Activated CD4-positive, alpha-beta T cell treated with anti-CD3 and anti-CD28 coated beads for 1 hour (primary cell): ENCODE data around the gene SAE1.

Experiments
- DNase-seq: peaks from one replicate; pipeline ENCODE4 v3.0.0-alpha.2; 2020

The SAE1 gene

DNA sequence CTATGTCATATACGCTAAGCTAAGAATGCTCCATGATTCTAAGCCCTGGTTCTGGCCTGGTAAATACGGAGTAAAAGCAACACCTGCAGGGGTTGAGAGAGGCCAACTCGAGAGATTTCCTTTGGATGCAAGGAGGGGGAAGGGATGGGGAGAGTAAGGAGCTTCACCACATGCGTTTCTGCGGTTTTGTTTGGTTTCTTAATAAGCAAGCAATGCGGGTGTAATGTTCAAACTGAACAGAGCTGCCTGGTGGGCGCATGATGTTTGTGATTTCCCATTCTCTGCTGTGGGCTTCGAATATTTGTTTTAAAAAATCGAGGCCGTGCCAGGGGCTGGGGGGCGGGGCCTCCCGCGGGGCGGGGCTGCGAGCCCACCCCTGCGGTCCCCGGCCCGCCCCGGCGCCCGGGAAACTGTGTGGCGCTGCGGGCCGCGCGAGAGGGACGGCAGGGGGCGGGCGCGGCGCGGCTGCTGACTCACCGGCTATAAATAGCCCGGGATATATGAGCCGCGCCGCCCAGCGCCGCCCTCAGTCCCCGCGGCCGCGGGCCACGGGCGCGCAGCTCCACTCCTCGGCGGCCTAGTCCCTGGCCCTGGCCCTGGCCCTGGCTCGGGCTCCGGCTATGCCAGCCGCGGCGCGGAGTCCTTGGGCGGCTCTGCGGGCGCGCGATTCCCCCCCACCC, 95.3 kb downstream of the SAE1 start:
- DNase-seq = peak; percentile 86

DNA sequence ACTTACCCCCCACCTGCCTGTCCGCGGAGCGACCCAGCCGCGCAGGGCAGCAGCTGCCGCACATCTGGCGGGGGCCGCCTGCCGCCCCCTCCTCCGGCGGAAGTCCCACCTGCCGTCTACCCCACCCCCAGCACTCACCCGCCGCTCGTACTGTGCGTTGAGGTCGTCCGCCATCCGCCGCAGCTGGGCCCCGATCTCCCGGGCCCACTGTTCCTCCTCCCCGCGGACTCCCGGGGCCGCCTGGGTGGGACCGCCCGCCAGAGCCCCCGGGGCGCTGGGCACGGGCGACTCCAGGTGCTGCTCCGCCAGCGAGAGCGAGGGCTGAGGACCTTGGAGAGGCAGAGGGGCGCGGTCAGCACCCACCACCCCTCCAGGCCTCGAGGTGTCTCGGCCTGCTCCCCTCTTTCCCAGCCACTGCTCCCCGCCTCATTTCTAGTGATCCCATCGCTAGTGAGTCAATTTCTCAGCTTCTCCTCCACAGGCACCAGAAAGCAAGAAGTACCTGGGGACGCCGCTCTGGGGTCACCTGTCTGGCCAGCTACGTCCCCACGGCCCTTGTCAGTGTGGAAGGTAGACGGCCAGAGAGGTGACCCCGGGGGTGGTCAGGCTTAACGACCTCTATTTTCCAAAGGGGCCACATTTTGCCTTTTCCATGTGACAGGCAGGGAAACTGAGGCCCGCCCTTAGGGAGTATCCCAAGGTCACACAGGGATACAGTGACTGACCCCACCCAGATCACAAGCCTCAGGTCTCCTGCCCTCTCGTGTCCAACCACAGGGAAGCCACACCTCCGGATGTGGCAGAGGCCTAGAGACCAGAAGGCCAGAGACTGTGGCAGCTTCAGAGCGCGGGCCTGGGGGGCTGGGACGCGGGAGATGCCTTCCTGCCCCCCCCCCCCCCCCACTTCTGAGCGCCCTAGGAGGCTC, 96.1 kb downstream of the SAE1 start:
- peak; percentile 29 for DNase-seq

DNA sequence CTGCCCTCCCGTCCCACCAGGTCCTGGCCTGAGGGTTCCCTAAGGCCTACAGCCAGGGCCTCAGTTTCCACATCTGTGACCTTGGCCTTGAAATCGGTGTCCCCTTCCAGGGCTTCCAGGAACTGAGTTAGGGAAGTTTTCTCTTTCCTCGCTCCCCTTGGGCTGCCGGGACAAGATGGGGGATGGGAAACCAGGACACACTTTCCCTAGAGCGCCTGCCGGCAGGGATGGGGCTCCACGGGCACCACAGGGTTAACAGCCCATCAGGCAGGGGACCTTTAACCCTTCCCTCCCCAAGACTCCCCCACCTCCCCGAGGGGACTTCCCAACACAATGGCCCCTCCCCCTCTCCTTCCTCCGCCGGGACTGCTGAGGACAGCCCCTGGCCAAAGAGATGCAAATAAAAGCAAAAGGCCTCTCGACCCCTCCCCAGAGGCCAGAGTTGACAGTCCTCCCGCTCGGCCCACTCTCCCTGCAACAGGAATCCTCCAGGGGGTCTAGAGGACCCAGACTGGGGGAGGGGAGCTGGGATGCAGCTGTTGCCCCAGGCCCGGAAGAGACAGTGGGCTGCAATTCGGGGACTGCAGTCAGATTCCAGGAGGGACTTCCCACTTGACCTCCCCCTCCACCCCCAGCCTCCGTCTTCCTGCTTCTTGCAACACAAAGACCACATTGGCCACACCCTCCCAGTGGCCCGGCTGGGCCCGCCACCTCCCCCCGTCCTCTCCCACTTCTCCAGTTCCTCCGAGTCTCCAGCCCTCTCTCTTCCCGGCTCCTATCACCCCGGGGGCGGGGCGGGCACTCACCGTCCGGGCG, 96.9 kb downstream of the SAE1 start:
- peak; percentile 19 for DNase-seq

DNA sequence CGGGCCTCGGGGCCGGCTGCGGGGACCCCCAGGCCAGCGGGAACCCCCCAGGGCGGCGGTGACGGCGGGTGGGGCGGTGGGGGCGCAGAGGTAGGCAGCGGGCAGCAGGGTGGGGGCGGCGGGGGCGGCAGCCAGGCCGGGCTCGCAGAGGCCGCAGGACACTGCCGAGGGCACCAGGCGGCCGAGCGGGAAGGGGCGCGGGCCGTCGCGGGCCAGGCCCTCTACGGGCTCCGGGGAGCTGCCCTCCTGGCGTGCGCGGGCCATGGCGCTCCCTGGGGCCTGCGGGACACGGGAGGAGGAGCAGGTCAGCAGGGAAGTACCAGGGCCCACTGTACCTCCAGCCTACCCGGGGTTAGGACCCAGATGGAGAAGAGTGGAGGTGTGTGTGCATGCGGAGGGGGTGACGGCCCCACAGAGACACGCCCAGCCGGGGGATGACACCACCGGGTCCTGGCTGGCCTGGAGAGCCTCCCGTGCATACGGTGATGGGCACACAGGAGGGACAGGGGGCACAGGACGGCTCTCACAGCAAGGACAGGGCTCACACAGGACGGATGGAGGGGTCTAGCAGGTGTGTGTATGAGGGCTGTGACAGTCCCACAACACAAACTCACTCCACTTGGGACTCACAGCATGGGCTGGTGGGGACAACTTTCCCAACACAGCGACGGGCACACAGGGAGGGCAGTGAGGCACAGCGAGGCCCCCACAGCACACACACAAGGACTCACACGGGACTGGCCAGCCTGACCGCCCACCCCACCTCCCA, 97.7 kb downstream of the SAE1 start:
- peak; percentile 19 for DNase-seq

DNA sequence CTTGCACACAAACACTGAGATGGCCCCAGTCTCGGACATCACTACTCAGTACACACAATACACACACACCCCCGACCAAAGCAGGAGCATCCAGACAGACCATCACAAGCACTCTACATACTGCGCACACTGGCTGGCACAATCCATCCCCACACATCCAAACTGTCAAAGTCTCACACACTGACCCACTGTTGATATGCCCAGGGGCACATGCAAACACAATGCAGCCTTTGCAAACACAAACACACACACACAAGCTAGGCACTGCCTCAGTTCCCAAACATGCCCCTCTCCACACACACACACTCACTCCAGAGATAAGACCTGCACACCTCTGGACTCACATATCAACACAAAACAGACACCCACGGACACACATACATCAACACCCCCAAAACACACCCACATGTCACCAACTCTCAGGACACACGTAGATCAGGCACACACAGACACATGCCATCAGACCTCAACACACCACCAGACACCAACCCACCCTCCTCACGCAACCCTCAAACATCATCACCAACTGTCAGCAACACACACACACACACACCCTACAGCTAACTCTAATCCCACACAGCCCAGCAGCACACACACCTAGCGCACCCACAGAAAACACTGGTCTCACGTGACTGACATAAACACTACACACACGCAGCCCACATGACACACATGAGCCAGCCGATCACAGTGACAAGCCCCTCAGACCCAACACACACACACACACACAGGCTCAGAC, 98.5 kb downstream of the SAE1 start:
- peak; percentile 20 for DNase-seq

DNA sequence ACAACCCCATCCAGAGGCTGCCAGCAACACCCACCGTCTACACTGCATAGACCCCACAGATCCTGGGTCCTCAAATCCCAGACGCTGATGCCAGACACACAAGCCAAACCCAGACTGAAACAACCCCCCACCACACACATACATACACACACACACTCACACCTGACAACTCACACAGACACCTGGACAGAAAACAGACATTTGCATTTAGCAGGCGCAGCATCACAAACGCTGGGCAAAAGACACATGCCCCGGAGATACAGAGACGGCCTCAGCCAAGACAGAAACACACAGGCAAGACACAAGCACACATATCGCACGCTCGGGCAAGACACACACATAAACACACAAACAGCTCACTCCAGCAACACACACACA, 99.0 kb downstream of the SAE1 start:
- DNase-seq = no peak

DNA sequence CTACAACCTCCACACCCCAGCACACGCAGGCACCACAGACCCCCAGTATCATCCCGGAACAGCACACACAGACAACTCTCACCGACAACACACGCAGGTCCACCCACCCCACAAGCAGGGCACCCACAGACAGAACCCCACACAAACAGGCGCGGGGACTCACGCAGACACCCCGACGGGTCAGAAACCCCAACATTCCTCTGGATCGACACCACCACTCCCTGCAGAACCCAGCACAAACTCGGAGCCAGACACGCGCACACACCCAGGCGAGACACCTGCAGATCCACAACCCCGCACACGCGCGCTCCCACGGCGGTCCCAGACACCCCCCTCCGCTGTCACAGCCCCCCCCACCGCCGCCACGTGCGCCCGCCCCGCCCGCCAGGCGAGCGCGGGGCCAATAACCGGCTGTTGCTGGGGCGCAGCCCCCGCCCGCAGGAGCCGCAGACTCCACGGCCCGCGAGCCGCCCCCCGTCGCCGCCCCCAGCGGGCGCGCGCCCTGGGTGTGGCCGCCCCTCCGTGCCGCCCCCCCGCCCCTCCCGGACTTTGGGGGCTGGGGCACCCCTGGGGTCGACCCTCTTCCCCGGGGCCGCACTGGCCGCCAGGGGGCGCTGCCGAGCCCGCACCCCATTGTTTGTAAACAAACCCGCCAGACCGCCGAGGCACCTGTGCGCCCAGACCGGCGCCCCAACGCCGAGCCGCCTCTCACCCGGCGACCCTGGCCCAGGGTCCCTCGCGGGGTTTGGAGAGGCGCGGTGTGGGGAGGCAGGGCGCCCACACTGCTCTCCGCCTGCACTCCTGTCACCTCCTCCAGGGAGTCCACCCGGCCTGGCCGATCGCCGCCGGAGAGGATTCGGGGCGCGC, 99.7 kb downstream of the SAE1 start:
- DNase-seq = peak; percentile 71

DNA sequence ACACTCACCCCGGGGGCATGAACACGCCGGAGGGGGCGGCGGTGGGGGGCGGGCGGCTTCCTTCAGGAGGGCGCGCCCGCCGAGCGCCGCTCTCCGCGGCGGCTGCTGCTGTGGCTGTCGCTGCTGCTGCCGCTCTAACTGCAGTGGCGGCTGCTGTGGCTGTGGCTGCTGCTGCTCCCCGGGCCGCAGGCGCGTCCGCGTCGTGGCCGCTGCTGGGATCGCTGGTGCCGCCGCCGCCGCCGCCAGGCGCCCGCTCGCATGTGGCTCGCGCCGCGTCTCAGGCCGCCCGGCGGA, 100.2 kb downstream of the SAE1 start, which contains the start of gene BBC3:
BBC3 (minus strand) TSS at position 279 of the 294 bp plus-strand sequence. CDS start 2,768 bp downstream, outside the sequence.
- DNase-seq = no peak

DNA sequence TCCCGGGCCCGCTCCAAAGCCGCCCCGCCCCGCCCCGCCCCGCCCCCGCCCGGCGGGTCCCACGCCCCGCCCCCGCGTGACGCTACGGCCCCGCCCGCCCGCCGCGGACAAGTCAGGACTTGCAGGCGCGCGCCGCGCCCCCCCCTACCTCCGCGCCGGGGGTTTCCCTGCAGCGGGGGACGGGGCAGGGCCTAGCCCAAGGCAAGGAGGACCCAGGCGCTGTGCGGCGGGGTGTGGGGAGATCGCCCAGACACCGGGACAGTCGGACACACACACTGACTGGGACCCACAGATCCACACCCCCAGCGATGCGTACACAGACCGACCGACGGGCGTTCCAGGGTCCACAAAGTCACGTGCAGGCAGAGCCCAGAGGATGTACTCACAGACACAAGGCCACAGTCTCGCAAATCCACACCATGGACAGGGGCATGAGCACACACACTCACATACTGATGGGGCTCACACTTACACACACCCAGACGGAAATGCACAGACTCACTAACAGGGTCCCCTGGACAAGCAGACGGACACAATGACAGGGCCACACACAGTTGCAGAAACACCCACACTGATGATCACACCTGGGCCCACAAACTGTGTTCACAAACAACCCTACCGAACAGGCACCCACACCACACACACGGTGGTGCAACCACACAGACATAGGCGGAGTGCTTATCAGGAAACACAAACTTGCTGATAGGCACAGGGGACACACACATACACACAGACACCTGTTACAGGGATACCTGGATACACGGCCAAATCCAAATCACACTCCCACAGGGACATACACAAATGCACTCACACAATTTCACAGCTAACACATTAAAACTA, 100.8 kb downstream of the SAE1 start:
- peak; percentile 88 for DNase-seq

DNA sequence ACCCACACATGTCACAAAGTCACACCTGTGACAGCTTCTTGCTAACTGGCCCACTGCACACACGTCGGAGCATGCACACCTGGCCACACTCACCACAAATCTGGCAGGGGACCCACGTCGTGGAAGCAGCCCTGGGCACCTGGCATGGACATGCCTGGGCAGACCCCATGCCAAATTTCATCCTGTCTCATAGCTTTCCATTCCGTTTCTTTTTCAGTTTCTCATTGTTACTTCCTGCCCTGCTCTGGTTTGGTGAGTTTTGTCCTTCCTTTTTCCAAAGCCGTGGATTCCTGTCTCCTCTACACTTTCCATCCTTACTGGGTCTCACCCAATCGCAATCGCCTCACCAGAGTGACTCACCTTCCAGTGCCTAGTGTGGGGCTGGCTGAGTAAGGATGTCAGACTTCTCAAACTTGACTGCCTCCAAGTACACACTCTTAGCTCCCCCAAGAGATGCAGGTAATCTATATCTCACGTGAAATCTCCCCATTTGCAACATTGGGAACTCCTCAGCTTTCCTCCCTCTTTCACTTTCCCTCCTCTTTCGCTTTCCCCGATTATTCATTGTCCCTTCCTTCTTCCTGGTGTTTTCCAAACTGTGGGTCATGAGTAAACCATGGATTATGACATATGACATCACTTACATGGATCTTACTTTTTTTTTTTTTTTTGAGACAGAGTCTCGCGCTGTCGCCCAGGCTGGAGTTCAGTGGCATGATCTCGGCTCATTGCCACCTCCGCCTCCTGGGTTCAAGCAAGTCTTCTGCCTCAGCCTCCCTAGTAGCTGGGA, 102.0 kb downstream of the SAE1 start:
- DNase-seq = no peak

DNA sequence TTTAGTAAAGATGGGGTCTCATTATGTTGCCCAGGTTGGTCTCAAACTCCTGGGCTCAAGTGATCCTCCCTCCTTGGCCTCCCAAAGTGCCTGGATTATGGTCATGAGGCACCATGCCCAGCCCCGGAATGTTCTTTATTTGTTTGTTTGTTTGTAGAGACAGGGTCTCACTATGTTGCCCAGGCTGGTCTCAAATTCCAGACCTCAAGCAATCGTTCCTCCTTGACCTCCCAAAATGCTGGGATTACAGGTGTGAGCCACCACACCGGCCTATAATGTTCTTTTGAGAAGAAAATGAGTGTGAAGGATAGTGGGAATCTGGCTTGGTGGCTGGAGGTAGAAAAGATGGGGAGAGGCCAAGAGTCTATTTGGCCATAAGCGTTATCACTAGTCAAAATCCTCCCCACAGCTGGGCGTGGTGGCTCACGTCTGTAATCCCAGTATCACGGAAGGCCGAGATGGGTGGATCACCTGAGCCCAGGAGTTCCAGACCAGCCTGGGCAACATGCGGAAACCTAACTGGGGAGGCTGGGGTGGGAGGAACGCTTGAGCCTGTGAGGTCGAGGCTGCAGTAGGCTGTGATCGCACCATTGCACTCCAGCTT, 105.5 kb downstream of the SAE1 start:
- DNase-seq = no peak

DNA sequence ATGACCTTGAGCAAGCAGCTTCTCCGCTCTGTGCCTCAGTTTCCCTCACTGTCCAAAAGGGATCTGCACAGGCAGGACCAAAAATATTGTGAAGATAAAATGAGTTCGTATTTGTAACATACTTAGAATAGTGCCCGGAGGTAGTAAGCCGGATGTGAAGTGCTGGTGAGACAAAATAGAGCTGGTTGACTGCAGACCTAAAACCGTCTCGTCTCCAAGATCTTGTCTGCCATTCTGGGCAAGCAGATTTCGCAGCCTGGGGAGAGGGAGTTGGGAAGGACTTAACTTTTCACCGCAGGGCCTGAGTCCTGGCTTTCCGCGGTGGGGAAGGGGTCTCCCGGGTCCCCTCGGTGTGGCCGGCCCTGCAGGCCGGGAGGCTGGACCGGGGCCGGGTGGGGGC, 108.5 kb downstream of the SAE1 start:
- no peak for DNase-seq

DNA sequence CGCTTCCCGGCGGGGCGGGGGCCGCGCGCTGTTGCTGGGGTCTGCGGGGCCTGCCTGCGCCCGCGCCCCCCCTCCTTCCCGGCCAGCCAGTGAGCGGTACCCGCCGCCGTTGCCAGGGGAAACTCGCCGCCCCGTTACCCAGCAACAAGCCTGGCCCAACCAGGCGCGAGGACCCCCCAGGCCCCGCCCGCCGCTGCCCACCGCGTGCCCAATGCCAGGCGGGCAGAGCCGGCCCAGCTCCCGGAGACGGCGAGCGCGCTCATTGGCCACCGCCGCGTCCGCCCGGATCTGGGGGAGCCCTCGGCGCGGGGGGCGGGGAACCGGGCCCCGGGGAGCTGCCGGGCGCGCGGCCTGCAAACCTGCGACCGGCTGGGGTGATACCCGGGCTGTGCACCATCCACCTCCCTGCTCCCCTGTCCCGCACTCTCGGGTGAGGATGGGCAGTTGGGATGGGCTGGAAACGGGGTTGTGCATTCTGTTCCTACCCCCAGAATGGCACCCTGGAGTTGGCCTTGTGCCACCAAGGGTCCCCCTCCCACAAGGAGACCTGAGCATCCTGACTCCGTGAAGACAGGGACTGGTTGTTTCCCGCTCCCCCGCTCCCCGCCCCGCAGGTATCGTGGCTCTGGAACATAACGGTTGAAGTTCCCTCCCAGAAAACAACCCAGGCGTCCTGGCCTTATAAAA, 109.1 kb downstream of the SAE1 start:
- DNase-seq = peak; percentile 38

DNA sequence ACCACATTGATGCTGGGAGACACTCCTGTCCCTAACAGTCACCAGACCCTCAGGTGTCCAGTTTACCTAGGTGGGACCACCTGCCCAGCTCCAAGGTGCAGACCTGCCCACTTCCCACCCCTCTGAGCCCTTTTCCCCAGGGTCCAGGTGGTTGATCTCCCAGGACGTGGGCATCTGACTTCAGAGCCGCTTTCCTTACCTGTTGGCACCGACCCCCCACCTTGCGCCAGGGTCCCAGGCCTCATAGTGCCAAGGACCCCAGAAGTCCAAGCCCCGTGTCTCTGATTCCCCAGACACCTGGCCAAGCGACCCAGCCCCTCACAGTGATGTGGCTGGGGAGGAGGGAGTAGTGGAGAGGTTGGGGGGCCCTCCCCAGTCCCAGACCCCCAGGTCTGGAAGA, 109.9 kb downstream of the SAE1 start:
- DNase-seq = no peak

DNA sequence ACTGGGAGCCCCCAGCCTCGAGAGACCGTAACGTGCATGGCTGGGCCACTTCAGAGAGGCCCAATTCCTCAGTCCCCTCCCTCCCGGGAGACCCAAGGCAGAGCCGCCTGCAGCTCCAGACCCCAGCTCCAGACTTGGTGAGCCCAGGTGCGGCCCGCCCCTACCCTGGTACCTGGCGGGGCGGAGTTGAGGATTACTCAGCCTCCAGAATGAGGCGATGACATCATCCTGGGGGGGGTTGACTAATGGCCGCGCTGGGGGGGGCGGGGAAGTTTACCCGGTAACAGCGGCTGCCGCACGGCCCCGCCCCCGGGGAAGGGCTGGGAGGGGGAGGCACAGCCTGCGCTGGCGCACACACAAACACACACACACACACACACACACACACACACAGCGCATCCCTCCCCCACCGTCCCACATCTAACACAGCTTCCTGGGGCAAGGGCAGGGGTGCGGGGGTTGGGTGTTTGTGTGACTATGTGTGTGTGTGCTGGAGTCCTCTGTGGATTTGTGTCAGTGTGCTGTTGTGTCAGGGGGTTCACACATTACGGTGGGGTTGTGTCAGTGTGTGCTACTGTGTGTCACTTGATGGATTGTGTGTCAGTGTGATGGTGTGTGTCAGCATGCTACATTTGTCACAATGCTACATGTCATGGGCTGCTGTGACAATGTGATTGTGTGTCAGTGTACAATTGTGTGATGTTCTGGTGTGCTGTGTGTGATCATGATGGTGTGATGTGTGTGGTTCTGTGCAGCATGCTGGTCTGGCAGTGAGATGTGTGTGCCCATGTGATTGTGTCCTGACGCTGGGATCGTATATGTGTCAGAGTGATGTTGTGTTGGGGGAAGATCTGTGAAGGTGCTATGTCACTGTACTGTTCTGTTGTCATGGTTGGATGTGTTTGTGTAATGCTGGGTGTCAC, 110.6 kb downstream of the SAE1 start:
- DNase-seq = peak; percentile 80

DNA sequence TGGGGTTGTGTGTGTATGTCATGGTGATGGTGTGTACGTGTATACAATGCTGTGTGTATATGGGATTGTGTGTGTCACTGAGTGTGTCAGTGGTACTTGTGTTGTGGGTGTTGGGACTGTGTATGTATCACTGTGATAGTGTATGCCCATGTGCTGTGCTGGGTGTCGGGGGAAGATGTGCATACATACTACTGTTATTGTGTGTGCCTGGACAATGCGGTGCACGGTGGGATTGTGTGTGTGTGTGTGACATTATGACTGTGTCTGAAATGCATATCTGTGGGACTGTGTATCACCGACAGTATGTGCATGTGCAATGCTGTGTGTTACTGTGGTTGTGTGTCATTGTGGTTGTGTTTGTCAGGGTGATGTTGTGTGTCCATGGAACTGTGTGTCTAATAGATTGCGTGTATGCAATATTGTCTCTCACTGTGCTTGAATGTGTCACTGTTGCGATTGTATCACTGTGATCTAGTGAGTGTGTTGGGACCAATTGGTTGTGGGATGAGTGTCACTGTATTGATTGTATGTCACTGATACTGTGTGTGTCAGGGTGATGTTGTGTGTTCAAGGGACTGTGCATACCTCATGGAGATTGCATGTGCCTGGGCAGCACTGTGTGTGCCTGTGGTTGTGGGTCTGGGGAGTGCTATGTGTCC, 111.4 kb downstream of the SAE1 start:
- DNase-seq = no peak
